Measurements from ENCODE around the gene RAB7B. TPM values are rescaled to one million over a fixed set of nuclear protein-coding genes. Genes with fewer than 3 reads are reported as not detected.

Gene RAB7B
- total and polyA plus RNA-seq, 9 of the 15 experiments (the other 6 are each of a cell fraction or from before 2014, with no cell fraction given) = 0.03 to 0.29 (median 0.07) TPM; not detected in 4

- intact Hi-C loops (cut with micrococcal nuclease) (no loop called here), in situ Hi-C loops (cut with MboI) (no loop called here)
- DNase-seq (ENCODE audit: extremely low read depth in 1 of 4, low spot score in 3 of 4) (no peak), FAIRE-seq (no peak), ATAC-seq (no peak)
- Histone ChIP-seq H3K9ac (ENCODE audit: insufficient read depth in 1 of 2, low read depth in 2 of 2, low read length in 2 of 2) (no peak overlapping the region), H3K79me2 (ENCODE audit: control insufficient read depth, insufficient read depth, low read length) (no peaks in the 10 kb centered on the region), H3K27me3 (ENCODE audit: control insufficient read depth in 2 of 2, insufficient read depth in 2 of 2, low read length in 2 of 2) (peaks cover 33 to 67% of the 10 kb centered on the region in 2 experiments), H3K4me3 (no peak overlapping the region), H3K9me1 (ENCODE audit: control insufficient read depth, insufficient read depth, low read length) (no peaks in the 10 kb centered on the region), H4K20me1 (replicated peaks; ENCODE audit: control insufficient read depth, insufficient read depth, low read length) (peaks cover 32% of the 10 kb centered on the region), H2AFZ (ENCODE audit: low read depth, low read length) (no peak overlapping the region), H3K36me3 (ENCODE audit: control insufficient read depth, insufficient read depth, low read length) (no peaks in the 10 kb centered on the region), H3K4me2 (ENCODE audit: insufficient read depth, low read length) (no peak overlapping the region), H3K9me3 (replicated peaks; ENCODE audit: control insufficient read depth, insufficient read depth, low read depth, low read length) (no peaks in the 10 kb centered on the region), H3K27ac (ENCODE audit: extremely low read depth, low read depth, low read length) (no peak overlapping the region), H3K4me1 (replicated peaks in 1 of 2; ENCODE audit: control insufficient read depth in 2 of 2, insufficient read depth in 2 of 2, low read length in 2 of 2) (peaks cover 7 to 10% of the 10 kb centered on the region in 2 experiments)
- ChIA-PET CTCF (ENCODE audit: low intra/inter-chr PET ratio) (no interaction called here), POLR2A (interaction anchor here (0.5 to 1.3 kb wide), 3 partner anchors 9 to 862 kb away, joined by 3 to 7 read pairs (median 3); no protein-coding TSS in a partner anchor)
- BruUV-seq (replicated peaks) = no TSS peak
- no peak for TF ChIP-seq ZNF324 (CRISPR knock-in tag; IDR thresholded peaks at IDR 0.05)
- TF ChIP-seq SNRNP70 (optimal IDR thresholded peaks at IDR 0.05; ENCODE audit: low read depth, low read length) = no peak
- WGBS (ENCODE audit: insufficient coverage, low coverage, missing lambda C conversion rate) = 12% methylated on average over 12 of the region's 12 CpGs
These were observed 60.5 kb downstream of the RAB7B start for GRCh38 chr1:205942631-205943159.

DNA sequence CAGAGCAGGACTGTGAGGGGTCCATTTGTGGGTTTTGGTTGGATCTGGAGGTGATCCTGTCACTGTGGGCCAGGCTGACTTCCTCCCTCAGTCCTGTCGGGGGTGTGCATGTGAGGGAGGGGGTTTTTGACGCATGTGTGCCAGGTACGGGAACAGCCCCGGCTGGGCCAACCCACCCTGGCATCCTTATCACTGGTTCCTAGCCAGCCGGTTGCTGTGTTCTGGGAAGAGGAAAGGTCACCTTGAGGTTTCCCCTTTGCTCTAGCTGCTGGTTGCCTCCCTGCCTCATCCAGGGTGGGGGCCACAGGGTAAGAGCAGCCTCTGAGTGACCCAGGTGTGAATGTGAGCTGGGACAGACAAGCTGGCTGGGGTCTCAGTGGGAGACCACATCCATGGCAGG is 62.5 kb downstream of the RAB7B start:
- BruUV-seq (replicated peaks) = no TSS peak
- POLR2A ChIA-PET = interaction anchor here (0.6 kb wide), 1 partner anchor 11 kb away, joined by 4 read pairs; no protein-coding TSS in a partner anchor
- H3K79me2 ChIP-seq (ENCODE audit: control insufficient read depth, insufficient read depth, low read length) = no peaks in the 10 kb centered on the region
- DNase-seq (ENCODE audit: extremely low read depth in 1 of 4, low spot score in 3 of 4) = no peak
- CTCF ChIA-PET (ENCODE audit: low intra/inter-chr PET ratio) = no interaction called here
- H3K9me3 ChIP-seq (replicated peaks; ENCODE audit: control insufficient read depth, insufficient read depth, low read depth, low read length) = no peaks in the 10 kb centered on the region
- intact Hi-C loops (cut with micrococcal nuclease) = no loop called here
- no peak overlapping the region for H3K4me2 ChIP-seq (ENCODE audit: insufficient read depth, low read length)
- peaks cover 21% of the 10 kb centered on the region for H4K20me1 ChIP-seq (replicated peaks; ENCODE audit: control insufficient read depth, insufficient read depth, low read length)
- H3K4me3 ChIP-seq = no peak overlapping the region
- WGBS (ENCODE audit: insufficient coverage, low coverage, missing lambda C conversion rate) = 2% methylated on average over 5 of the region's 5 CpGs
- no peaks in the 10 kb centered on the region for H3K9me1 ChIP-seq (ENCODE audit: control insufficient read depth, insufficient read depth, low read length)
- no peaks in the 10 kb centered on the region for H3K36me3 ChIP-seq (ENCODE audit: control insufficient read depth, insufficient read depth, low read length)
- H3K9ac ChIP-seq (ENCODE audit: insufficient read depth in 1 of 2, low read depth in 2 of 2, low read length in 2 of 2) = no peak overlapping the region
- peaks cover 38 to 73% of the 10 kb centered on the region in 2 experiments; a peak in 4 of 5 replicates for H3K27me3 ChIP-seq (ENCODE audit: control insufficient read depth in 2 of 2, insufficient read depth in 2 of 2, low read length in 2 of 2)
- H3K4me1 ChIP-seq (replicated peaks in 1 of 2; ENCODE audit: control insufficient read depth in 2 of 2, insufficient read depth in 2 of 2, low read length in 2 of 2) = peaks cover 7 to 10% of the 10 kb centered on the region in 2 experiments
- H2AFZ ChIP-seq (ENCODE audit: low read depth, low read length) = no peak overlapping the region
- no peak for ATAC-seq
- H3K27ac ChIP-seq (ENCODE audit: extremely low read depth, low read depth, low read length) = no peak overlapping the region
- no peak for FAIRE-seq
- in situ Hi-C loops (cut with MboI) = no loop called here
- TF ChIP-seq RBM34 (IDR thresholded peaks at IDR 0.05; ENCODE audit: borderline replicate concordance, insufficient read depth, low read length) (no peak), HMBOX1 (IDR thresholded peaks at IDR 0.05) (no peak), ZNF583 (CRISPR knock-in tag; IDR thresholded peaks at IDR 0.05) (no peak), WHSC1 (IDR thresholded peaks at IDR 0.05; ENCODE audit: low read length) (no peak), MTA3 (IDR thresholded peaks at IDR 0.05; ENCODE audit: borderline replicate concordance) (no peak), CBX2 (IDR thresholded peaks at IDR 0.05; ENCODE audit: insufficient read depth, low read length, poor library complexity, severe bottlenecking) (no peak), TAF1 (IDR thresholded peaks at IDR 0.05; ENCODE audit: control insufficient read depth, extremely low read depth, insufficient read depth, low read length, severe bottlenecking) (no peak), KAT2B (IDR thresholded peaks at IDR 0.05; ENCODE audit: low read depth, low read length) (no peak), E2F1 (CRISPR knock-in tag; IDR thresholded peaks at IDR 0.05) (no peak), ZNF24 (IDR thresholded peaks at IDR 0.05) (no peak)
